CD4-positive, alpha-beta T cell (primary cell): ENCODE measurements around the gene STAT5B. TPM values are rescaled to one million over a fixed set of nuclear protein-coding genes. Genes with fewer than 3 reads are reported as not detected.

Experiments used
- ATAC-seq: fragments of 200-7000 bp; cut with Tn5 transposase; one replicate; pipeline ENCODE4 v1.10.0; 2022; ENCODE audit warnings: mild to moderate bottlenecking; ENCODE audit not compliant: poor library complexity
- CTCF ChIA-PET: fragments of 350-600 bp; sonication (Branson Sonifier 250); formaldehyde crosslinking; loops from one replicate; lab custom pipeline; 2021; ENCODE audit warnings: antibody characterized with exemption, inconsistent platforms; lab: Charles Lee
- POLR2A ChIA-PET: fragments of 350-600 bp; sonication (Branson Sonifier 250); formaldehyde crosslinking; loops from one replicate; lab custom pipeline; 2021; ENCODE audit warnings: antibody characterized with exemption, inconsistent platforms; lab: Charles Lee
- DNase-seq, 14 experiments: peaks; one replicate each; pipeline ENCODE4 v3.0.0-alpha.2; 2013 to 2020; ENCODE audit warnings: mixed read lengths in 2 of 14
- H3K27ac ChIP-seq, 2 donors: one replicate each; pipeline versions ENCODE4 v1.5.1 to v1.7.0; 2013; ENCODE audit warnings: low read length in 2 of 2, low read depth in 1 of 2, mild to moderate bottlenecking in 1 of 2
- H3K27me3 ChIP-seq, 2 experiments: 1 replicate in 1 of 2; 2 replicates in 1 of 2; pipeline versions ENCODE4 v1.6.1 to v1.7.0; 2013; ENCODE audit warnings: low read length in 2 of 2, control low read depth in 1 of 2, mild to moderate bottlenecking in 1 of 2, moderate library complexity in 1 of 2; ENCODE audit not compliant: insufficient read depth in 2 of 2, control insufficient read depth in 1 of 2
- H3K36me3 ChIP-seq: one replicate; pipeline ENCODE4 v1.6.1; 2013; ENCODE audit warnings: low read length, control low read depth; ENCODE audit not compliant: insufficient read depth
- H3K4me1 ChIP-seq: one replicate; pipeline ENCODE4 v1.6.1; 2013; ENCODE audit warnings: low read length, control low read depth; ENCODE audit not compliant: insufficient read depth
- H3K4me3 ChIP-seq: one replicate; pipeline ENCODE4 v1.5.1; 2013; ENCODE audit warnings: mild to moderate bottlenecking, low read length, moderate library complexity
- H3K9me3 ChIP-seq, 2 experiments: 1 replicate in 1 of 2; 2 replicates in 1 of 2; pipeline versions ENCODE4 v1.6.1 to v1.7.0; 2013; ENCODE audit warnings: low read length in 2 of 2, mild to moderate bottlenecking in 2 of 2, control low read depth in 1 of 2, moderate library complexity in 1 of 2; ENCODE audit not compliant: control insufficient read depth in 1 of 2, insufficient read depth in 1 of 2
- H3K27ac Mint-ChIP-seq: one replicate; pipeline ENCODE4 v1.8.0; 2020; ENCODE audit warnings: mixed read lengths
- H3K27me3 Mint-ChIP-seq: one replicate; pipeline ENCODE4 v1.8.0; 2021; ENCODE audit warnings: mixed read lengths
- H3K36me3 Mint-ChIP-seq: one replicate; pipeline ENCODE4 v1.8.0; 2021; ENCODE audit warnings: low read depth, mixed read lengths
- H3K4me1 Mint-ChIP-seq: one replicate; pipeline ENCODE4 v1.8.0; 2021; ENCODE audit warnings: low read depth, mixed read lengths
- H3K4me3 Mint-ChIP-seq: one replicate; pipeline ENCODE4 v1.8.0; 2020; ENCODE audit warnings: mild to moderate bottlenecking, mixed read lengths
- H3K9me3 Mint-ChIP-seq: one replicate; pipeline ENCODE4 v1.8.0; 2020; ENCODE audit warnings: mixed read lengths
- CTCF ChIP-seq: fragments of 200-600 bp; IDR thresholded peaks from one replicate; pipeline ENCODE4 v1.8.0; 2022; ENCODE audit warnings: antibody characterized with exemption, mild to moderate bottlenecking
- intact Hi-C, 2 experiments: fragments of 100-400 bp; cut with DNase I in 1 of 2; cut with micrococcal nuclease in 1 of 2; formaldehyde crosslinking; loops; one replicate each; pipeline versions ENCODE4 v1.15.1 to v1.9.0; 2023 to 2025; cut with DNase I, micrococcal nuclease
- total RNA-seq, 174 experiments: library from RNA in 2 of 174; stranded (reverse) in 2 of 174; gene quantifications; one replicate each; pipeline ENCODE4 v1.2.3 and lab custom pipeline; 2021 to 2026

The STAT5B gene
- total RNA-seq, 2 experiments from 2014 or later, result 99.4 to 104 TPM

- no peaks in the 10 kb centered on the region for H3K27me3 ChIP-seq
- Mint-ChIP-seq H3K27me3 (no peaks in the 10 kb centered on the region), H3K27ac (peak overlapping the region; percentile 91), H3K4me3 (peak overlapping the region; percentile 88), H3K4me1 (peaks cover 84% of the 10 kb centered on the region), H3K36me3 (peaks cover 29% of the 10 kb centered on the region), H3K9me3 (no peaks in the 10 kb centered on the region)
- ChIA-PET POLR2A (interaction anchor here (8.9 to 13.5 kb wide), 2 partner anchors 17 to 21 kb away, joined by 136 to 301 read pairs; partner anchors contain the start of gene STAT5A), CTCF (interaction anchor here (0.9 to 6.1 kb wide), 3 partner anchors 11 to 49 kb away, joined by 3 to 51 read pairs (median 28); no protein-coding TSS in a partner anchor)
- peak overlapping the region; percentile 91 for H3K4me3 ChIP-seq
- DNase-seq, result no peak
- peaks cover 44% of the 10 kb centered on the region for H3K4me1 ChIP-seq
- intact Hi-C loops, result no loop called here
- peak overlapping the region; percentile 42 to 76 for H3K27ac ChIP-seq
- no peak for ATAC-seq
- H3K36me3 ChIP-seq, result no peaks in the 10 kb centered on the region
- no peaks in the 10 kb centered on the region for H3K9me3 ChIP-seq
- TF ChIP-seq CTCF, result no peak
These were observed 5.0 kb downstream of the STAT5B start for GRCh38 chr17:42271006-42271778.

DNA sequence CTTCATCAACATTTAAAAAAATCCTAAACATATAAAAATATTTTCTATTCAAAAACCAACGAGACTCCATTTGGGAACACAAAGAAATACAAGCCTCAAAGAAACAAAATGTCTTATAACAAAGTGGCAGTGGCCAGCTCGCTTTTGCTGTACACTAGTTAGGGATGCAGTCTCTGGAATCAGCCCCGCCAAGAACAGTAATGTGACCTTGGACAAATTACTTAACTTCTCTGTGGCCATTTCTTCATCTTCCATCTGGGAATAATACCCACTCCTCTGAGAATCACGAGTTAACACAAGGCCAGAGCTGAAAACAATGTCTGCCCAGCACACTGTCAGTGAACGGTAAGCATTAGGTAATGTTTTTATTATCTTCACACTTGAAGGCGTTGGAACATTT lies 5.6 kb downstream of the STAT5B start:
- no peak for DNase-seq
- peak overlapping the region; percentile 42 to 76 for H3K27ac ChIP-seq
- peaks cover 47% of the 10 kb centered on the region for H3K4me1 ChIP-seq
- no peaks in the 10 kb centered on the region for H3K36me3 ChIP-seq
- ChIA-PET POLR2A (interaction anchor here (1.1 to 13.5 kb wide), 4 partner anchors 17 to 48 kb away, joined by 3 to 301 read pairs (median 4); partner anchors contain the start of gene STAT5A), CTCF (interaction anchor here (1.1 to 6.1 kb wide), 3 partner anchors 19 to 48 kb away, joined by 4 to 51 read pairs (median 28); no protein-coding TSS in a partner anchor)
- TF ChIP-seq CTCF, result no peak
- peaks cover 84% of the 10 kb centered on the region for H3K4me1 Mint-ChIP-seq
- intact Hi-C loops, result no loop called here
- H3K36me3 Mint-ChIP-seq, result peaks cover 29% of the 10 kb centered on the region
- H3K9me3 ChIP-seq, result no peaks in the 10 kb centered on the region
- H3K27me3 ChIP-seq, result no peaks in the 10 kb centered on the region
- peak overlapping the region; percentile 88 for H3K4me3 Mint-ChIP-seq
- H3K27ac Mint-ChIP-seq, result peak overlapping the region; percentile 91
- no peak overlapping the region for H3K4me3 ChIP-seq
- no peaks in the 10 kb centered on the region for H3K9me3 Mint-ChIP-seq
- no peak for ATAC-seq
- H3K27me3 Mint-ChIP-seq, result no peaks in the 10 kb centered on the region

DNA sequence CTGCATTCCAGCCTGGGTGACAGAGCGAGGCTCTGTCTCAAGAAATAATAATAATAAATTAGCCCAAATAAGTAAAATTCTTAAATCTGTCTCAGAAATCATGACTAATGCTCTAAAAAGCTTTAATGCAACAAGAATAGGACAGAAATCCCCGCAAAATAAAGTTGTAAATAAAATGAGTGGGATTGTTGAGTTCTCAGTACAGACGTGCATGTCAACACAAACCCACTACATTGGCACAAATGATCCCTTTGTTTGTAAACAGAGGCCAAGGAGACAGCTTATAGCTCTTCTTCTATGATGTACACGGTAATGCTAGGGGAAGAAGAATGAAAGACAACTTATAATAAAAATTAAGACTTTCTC lies 6.0 kb downstream of the STAT5B start:
- Mint-ChIP-seq H3K9me3 (no peaks in the 10 kb centered on the region), H3K4me3 (peak overlapping the region; percentile 55), H3K4me1 (peaks cover 79% of the 10 kb centered on the region), H3K27ac (peak overlapping the region; percentile 91), H3K36me3 (peaks cover 24% of the 10 kb centered on the region), H3K27me3 (no peaks in the 10 kb centered on the region)
- ChIA-PET CTCF (interaction anchor here (1.0 to 6.1 kb wide), 4 partner anchors 19 to 250 kb away, joined by 3 to 51 read pairs (median 16); partner anchors contain the start of gene NKIRAS2), POLR2A (interaction anchor here (0.6 to 13.5 kb wide), 8 partner anchors 13 to 119 kb away, joined by 3 to 301 read pairs (median 3); partner anchors contain the start of gene STAT5A)
- TF ChIP-seq CTCF, result no peak
- Histone ChIP-seq H3K36me3 (no peaks in the 10 kb centered on the region), H3K4me1 (peaks cover 47% of the 10 kb centered on the region), H3K4me3 (no peak overlapping the region), H3K9me3 (no peaks in the 10 kb centered on the region), H3K27ac (peak overlapping the region; percentile 43), H3K27me3 (no peaks in the 10 kb centered on the region)
- ATAC-seq (no peak), DNase-seq (no peak)
- intact Hi-C loops, result no loop called here
